Chondrocyte (in vitro differentiated cells): ENCODE data around the gene LRRC2. TPM values are rescaled to one million over a fixed set of nuclear protein-coding genes. Genes with fewer than 3 reads are reported as not detected.

Experiments used
- DNase-seq: peaks from one replicate; pipeline ENCODE4 v3.0.0; 2021; ENCODE audit warnings: mixed read lengths, low spot score
- H3K27ac Mint-ChIP-seq: one replicate; pipeline ENCODE4 v1.8.0; 2021; ENCODE audit warnings: mild to moderate bottlenecking, moderate library complexity, mixed read lengths; ENCODE audit not compliant: unreplicated experiment
- H3K27me3 Mint-ChIP-seq: 2 replicates; pipeline ENCODE4 v1.8.0; 2021; ENCODE audit warnings: low read depth, mixed read lengths
- H3K36me3 Mint-ChIP-seq: 2 replicates; pipeline ENCODE4 v1.8.0; 2021; ENCODE audit warnings: low read depth, mixed read lengths
- H3K4me1 Mint-ChIP-seq: 2 replicates; pipeline ENCODE4 v1.8.0; 2021; ENCODE audit warnings: low read depth, mild to moderate bottlenecking, mixed read lengths
- H3K4me3 Mint-ChIP-seq: one replicate; pipeline ENCODE4 v1.8.0; 2021; ENCODE audit warnings: mild to moderate bottlenecking, moderate library complexity, mixed read lengths; ENCODE audit not compliant: unreplicated experiment
- H3K9me3 Mint-ChIP-seq: 2 replicates; pipeline ENCODE4 v1.8.0; 2021; ENCODE audit warnings: low read depth, mixed read lengths
- total RNA-seq: library from RNA; stranded (reverse); gene quantifications from 3 replicates; pipeline ENCODE4 v1.2.1, GENCODE V29; 2021
- TF ChIP-seq, protein P1 (sequence below): fragments of 200-600 bp; sonication (generic); IDR thresholded peaks from 2 replicates; pipeline ENCODE4 v1.5.0; 2021; ENCODE audit warnings: antibody characterized with exemption, mild to moderate bottlenecking, moderate library complexity

Gene LRRC2
- total RNA-seq, 1 donor from 2014 or later = 1.9 TPM

DNA sequence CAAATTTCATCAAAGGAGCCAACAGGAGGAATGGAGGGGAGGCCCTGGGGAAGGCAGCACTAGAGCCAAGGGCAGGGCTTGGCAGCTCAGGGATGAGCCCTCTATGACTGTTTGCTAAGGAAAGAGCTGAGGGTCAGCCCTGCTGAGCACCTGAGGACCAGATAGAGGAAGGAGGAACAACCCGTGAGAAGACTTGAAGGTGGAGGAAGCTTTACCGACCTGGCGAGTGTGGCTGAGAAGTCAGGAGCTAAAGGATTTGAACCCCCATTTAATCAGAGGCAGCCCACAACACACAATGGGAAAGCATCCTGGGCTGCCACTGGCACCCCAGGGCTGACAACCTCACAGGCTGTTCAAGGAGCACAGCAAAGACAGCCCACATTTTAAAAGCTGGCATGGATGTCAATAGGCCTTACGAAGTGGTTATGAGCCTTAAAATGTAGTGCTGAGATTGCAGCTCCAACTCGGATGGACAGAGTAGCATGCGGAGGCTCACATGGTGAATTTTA, 20.7 kb upstream of the LRRC2 start:
- peaks cover 15% of the 10 kb centered on the region for H3K27me3 Mint-ChIP-seq
- no peaks in the 10 kb centered on the region for H3K4me1 Mint-ChIP-seq
- no peak overlapping the region for H3K27ac Mint-ChIP-seq
- peaks cover 14% of the 10 kb centered on the region for H3K9me3 Mint-ChIP-seq
- peaks cover 4% of the 10 kb centered on the region for H3K36me3 Mint-ChIP-seq
- H3K4me3 Mint-ChIP-seq = no peak overlapping the region
- no peak for DNase-seq
- TF ChIP-seq, protein P1, sequence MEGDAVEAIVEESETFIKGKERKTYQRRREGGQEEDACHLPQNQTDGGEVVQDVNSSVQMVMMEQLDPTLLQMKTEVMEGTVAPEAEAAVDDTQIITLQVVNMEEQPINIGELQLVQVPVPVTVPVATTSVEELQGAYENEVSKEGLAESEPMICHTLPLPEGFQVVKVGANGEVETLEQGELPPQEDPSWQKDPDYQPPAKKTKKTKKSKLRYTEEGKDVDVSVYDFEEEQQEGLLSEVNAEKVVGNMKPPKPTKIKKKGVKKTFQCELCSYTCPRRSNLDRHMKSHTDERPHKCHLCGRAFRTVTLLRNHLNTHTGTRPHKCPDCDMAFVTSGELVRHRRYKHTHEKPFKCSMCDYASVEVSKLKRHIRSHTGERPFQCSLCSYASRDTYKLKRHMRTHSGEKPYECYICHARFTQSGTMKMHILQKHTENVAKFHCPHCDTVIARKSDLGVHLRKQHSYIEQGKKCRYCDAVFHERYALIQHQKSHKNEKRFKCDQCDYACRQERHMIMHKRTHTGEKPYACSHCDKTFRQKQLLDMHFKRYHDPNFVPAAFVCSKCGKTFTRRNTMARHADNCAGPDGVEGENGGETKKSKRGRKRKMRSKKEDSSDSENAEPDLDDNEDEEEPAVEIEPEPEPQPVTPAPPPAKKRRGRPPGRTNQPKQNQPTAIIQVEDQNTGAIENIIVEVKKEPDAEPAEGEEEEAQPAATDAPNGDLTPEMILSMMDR = no peak

DNA sequence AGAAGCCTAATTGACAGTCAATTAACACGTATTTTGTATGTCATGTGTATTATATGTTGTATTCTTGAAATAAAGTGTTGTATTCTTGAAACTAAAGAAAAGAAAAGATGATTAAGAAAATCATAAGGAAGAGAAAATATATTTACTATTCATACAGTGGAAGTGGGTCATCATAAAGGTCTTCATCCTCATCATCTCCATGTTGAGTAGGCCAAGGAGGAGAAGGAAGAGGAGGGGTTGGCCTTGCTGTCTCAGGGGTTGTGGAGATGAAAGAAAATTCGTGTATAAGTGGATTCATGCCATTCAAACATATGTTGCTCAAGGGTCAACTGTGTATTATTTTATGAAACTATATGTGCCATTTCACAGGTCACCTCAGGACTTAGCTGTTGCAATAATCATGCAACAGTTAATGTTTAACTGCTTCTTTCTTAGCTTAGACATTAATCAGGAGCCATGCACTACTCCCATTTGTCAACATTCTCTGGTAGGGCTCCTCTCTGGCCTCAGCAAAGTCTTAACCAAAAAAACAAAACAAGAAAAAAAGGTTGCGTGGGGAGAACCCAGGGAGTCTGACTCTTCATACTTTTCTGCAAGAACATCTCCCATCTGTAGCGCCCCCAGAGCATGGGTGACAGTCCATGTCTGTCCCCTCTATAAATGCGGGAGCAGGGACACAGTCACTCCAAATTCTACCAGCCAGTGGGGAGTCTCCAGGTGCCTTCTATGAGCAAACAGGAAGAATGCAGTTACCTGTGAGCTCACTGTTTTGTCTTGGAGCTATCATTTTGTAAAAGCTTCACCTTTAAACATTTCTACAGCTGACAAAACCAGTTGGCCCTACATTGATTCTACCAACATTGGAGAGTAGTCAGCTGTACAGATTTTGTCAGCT, 19.9 kb upstream of the LRRC2 start:
- no peaks in the 10 kb centered on the region for H3K4me1 Mint-ChIP-seq
- no peak for DNase-seq
- H3K36me3 Mint-ChIP-seq = peaks cover 4% of the 10 kb centered on the region
- peaks cover 7% of the 10 kb centered on the region for H3K9me3 Mint-ChIP-seq
- no peak overlapping the region for H3K4me3 Mint-ChIP-seq
- H3K27me3 Mint-ChIP-seq = peaks cover 21% of the 10 kb centered on the region
- TF ChIP-seq, protein P1 = no peak
- no peak overlapping the region for H3K27ac Mint-ChIP-seq

DNA sequence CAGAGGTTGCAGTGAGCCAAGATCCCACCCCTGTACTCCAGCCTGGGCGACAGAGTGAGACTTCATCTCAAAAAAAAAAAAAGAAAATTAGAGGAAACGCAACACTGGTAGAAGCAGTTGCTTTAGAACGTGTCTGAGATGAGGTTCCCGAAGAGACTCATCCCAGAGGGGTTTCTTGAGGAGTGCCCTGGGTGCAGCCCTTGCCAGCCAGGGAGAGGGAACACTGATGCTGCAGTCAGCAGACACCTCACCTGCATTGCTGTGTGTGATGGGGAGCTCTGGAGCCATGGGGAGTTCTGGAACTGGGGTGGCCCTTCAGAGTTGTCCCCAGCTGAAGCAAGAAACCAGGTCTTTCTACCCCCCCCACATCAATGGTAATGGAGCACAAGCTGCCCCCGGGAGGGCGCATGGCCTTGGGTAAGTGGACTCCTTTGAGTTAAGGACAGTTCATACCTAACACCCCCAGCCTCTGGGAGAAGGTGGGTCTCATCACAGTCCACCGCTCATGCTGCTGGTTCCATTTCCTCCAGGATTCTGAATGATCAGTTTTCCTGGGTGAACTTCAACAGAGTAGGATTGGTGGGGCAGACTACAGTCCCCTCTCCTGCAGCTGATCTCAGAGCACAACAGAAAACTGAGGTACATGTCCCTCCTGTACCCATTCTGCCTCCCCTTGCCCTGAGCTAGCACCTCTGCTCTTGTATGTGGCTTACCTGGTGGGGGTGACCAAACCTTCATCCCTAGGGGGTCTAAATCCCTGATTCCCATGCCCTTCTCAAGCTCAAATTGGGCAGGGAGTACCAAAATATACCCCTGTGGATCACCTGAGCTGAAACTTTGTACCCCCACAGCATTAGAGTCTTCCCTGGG, 18.7 kb upstream of the LRRC2 start:
- Mint-ChIP-seq H3K9me3 (peaks cover 7% of the 10 kb centered on the region), H3K36me3 (peaks cover 4% of the 10 kb centered on the region), H3K27ac (no peak overlapping the region), H3K4me3 (no peak overlapping the region), H3K4me1 (no peaks in the 10 kb centered on the region), H3K27me3 (peaks cover 33% of the 10 kb centered on the region)
- no peak for DNase-seq
- TF ChIP-seq, protein P1 = no peak

DNA sequence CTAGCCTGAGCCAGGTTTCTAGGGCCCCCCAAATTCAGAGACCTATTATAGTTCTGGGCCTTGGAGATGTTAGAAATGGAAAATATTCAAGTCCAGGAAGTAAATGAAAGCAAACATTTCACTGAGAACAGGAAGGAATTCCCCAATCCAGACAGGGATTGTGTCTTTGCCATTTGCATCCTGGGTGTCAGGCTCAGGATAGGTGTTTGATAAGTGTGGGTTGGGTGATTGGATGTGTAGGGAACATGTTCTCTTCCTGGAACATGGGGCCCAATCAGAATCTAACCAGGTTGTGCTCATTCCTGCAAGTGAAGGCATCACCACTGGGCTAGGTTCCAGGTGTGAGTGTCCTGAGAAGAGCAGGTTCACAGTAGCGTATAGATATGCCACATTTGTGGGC, 14.6 kb upstream of the LRRC2 start:
- TF ChIP-seq, protein P1 = no peak
- no peak overlapping the region for H3K27ac Mint-ChIP-seq
- peaks cover 2% of the 10 kb centered on the region for H3K4me1 Mint-ChIP-seq
- peaks cover 57% of the 10 kb centered on the region for H3K27me3 Mint-ChIP-seq
- no peaks in the 10 kb centered on the region for H3K9me3 Mint-ChIP-seq
- H3K4me3 Mint-ChIP-seq = no peak overlapping the region
- H3K36me3 Mint-ChIP-seq = peaks cover 3% of the 10 kb centered on the region
- no peak for DNase-seq

DNA sequence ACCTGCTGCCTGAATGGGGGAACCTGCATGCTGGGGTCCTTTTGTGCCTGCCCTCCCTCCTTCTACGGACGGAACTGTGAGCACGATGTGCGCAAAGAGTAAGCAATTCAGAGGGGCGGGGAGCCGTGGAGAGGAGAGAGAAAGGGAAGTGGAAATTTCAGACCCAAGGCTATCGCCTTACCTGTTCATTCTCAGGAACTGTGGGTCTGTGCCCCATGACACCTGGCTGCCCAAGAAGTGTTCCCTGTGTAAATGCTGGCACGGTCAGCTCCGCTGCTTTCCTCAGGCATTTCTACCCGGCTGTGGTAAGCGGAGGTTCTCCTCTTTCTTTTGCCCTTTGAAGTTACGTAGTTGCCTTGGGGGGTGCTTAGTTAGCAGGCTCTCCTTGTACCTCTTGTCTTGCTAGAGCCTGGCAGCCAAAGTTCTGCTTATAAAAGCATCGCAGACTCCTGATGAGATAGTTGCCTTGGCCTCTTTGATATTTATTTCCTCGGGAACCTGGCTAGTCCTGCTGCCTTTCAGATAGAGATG, 13.7 kb upstream of the LRRC2 start:
- peaks cover 58% of the 10 kb centered on the region for H3K27me3 Mint-ChIP-seq
- peaks cover 3% of the 10 kb centered on the region for H3K36me3 Mint-ChIP-seq
- TF ChIP-seq, protein P1 = no peak
- peaks cover 2% of the 10 kb centered on the region for H3K4me1 Mint-ChIP-seq
- no peak overlapping the region for H3K27ac Mint-ChIP-seq
- no peak overlapping the region for H3K4me3 Mint-ChIP-seq
- no peaks in the 10 kb centered on the region for H3K9me3 Mint-ChIP-seq
- DNase-seq = no peak
